Astrocyte of the cerebellum (primary cell): ENCODE results near the gene METTL27.
A peak's percentile ranks its signal among the peaks of the same experiment; 100 is the strongest.
"Not testable (repeated sequence)": the region's sequence is repeated elsewhere in the genome, so short reads cannot be mapped to it uniquely, and the experiment has no call there.

Experiments used
- DNase-seq: peaks from one replicate; pipeline ENCODE4 v3.0.0-alpha.2; 2011; ENCODE audit warnings: low read depth
- H3K4me3 ChIP-seq: 2 replicates; pipeline ENCODE4 v1.5.1; 2011; ENCODE audit warnings: mild to moderate bottlenecking, low read depth, low read length, moderate library complexity
- CTCF ChIP-seq: IDR thresholded peaks from 2 replicates; pipeline ENCODE4 v1.5.1; 2012; ENCODE audit warnings: low read length, low read depth, moderate library complexity, mild to moderate bottlenecking; ENCODE audit errors: missing control alignments
- in situ Hi-C: cut with HindIII; loops from 2 replicates; pipeline ENCODE4 v1.10.0; 2017; ENCODE audit warnings: low sequenced_read_pairs

METTL27 gene

GRCh38 chr7:73827567-73828106 lies 14.7 kb downstream of the METTL27 start:
- H3K4me3 ChIP-seq: no peak overlapping the region
- no peak for TF ChIP-seq CTCF
- in situ Hi-C loops: loop anchor here (25.0 kb wide), 1 partner anchor 215 kb away; the partner anchor contains the start of gene MLXIPL
- DNase-seq: no peak

GRCh38 chr7:73824986-73825385 lies 17.3 kb downstream of the METTL27 start:
- DNase-seq: no peak
- no peak overlapping the region for H3K4me3 ChIP-seq
- TF ChIP-seq CTCF: no peak
- in situ Hi-C loops: loop anchor here (25.0 kb wide), 1 partner anchor 213 kb away; the partner anchor contains the start of gene MLXIPL

GRCh38 chr7:73823873-73824592 lies 18.3 kb downstream of the METTL27 start:
- no peak for TF ChIP-seq CTCF
- H3K4me3 ChIP-seq: no peak overlapping the region
- DNase-seq: no peak
- in situ Hi-C loops: no loop called here

- no peak for DNase-seq
- no peak overlapping the region for H3K4me3 ChIP-seq
- no peak for TF ChIP-seq CTCF
- in situ Hi-C loops: no loop called here
Observed at GRCh38 chr7:73823257-73823656, 19.1 kb downstream of the METTL27 start.

- H3K4me3 ChIP-seq: no peak overlapping the region
- TF ChIP-seq CTCF: no peak
- DNase-seq: peak; percentile 37
- in situ Hi-C loops: no loop called here
Observed at GRCh38 chr7:73822319-73823173, 19.8 kb downstream of the METTL27 start.

- H3K4me3 ChIP-seq, in situ Hi-C loops, DNase-seq: not testable (repeated sequence)
Observed at GRCh38 chr7:73821597-73822285, 20.6 kb downstream of the METTL27 start.
